ENCODE data around the gene NLRP1.

The NLRP1 gene

GRCh38 chr17:5558815-5559785 lies 25.2 kb downstream of the NLRP1 start:
- in situ Hi-C loops (cut with HindIII; ENCODE audit: low sequenced_read_pairs) = no loop called here

DNA sequence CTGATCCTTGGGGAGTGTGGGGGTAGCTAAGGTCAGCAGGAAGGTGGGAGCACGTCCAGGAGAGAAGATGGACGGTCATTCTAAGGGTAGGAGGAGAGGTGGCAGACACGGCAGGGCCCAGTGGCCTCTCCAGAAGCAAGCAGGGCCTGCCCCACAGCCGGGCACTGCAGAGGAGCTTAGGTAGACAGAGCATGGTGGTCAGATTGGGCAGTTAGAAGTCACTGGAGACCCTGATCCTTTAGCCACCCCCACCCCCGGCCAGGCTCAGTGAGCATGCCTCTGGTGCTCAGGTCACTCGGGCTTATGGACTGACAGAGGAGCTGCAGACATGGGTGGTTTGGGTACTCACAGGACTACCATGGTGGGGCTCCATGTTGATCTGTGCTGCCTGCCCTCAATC lies 26.3 kb downstream of the NLRP1 start:
- in situ Hi-C loops (cut with HindIII; ENCODE audit: low sequenced_read_pairs) = no loop called here

DNA sequence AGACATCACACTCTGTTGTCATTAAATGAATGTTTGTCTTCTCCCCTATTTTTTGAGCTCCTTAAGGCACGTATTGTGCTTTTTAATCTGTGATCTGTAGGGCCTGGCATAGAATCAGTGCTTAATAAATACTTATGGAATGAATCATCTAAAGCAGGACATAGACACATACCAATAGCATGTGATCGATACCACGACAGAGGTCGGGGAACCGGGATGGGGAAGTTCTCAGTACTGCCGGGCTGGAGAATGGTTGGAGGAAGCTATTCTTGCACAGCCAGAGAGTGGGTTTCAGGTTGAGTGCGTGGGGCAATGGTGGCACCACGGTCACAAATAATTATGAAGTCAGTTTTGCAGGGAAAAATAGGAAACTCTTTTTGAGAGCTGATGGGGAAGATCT lies 26.8 kb downstream of the NLRP1 start:
- in situ Hi-C loops (cut with HindIII; ENCODE audit: low sequenced_read_pairs) = no loop called here

GRCh38 chr17:5555254-5555653 lies 29.1 kb downstream of the NLRP1 start:
- in situ Hi-C loops (cut with HindIII; ENCODE audit: low sequenced_read_pairs) = no loop called here

GRCh38 chr17:5553479-5553878 lies 30.8 kb downstream of the NLRP1 start:
- in situ Hi-C loops (cut with HindIII; ENCODE audit: low sequenced_read_pairs) = no loop called here

DNA sequence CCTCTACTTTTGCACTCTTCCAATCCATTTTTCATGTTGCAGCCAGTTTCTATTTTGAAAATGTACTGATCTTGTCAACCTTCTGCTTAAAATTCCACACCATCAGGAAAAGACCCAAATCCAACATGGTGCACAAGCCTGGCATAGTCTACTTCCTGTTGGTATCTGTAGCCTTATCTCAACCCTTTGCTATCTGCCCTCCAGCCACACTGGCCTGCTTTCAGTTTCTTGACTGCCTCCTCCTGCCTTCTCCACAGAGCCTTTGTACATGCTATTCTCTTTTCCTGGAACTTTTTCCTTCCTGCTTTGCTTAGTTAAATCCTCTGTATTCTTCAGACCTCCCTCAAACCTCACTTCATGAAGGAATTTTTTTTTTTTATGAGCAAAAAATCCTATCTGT lies 31.5 kb downstream of the NLRP1 start:
- in situ Hi-C loops (cut with HindIII; ENCODE audit: low sequenced_read_pairs) = no loop called here

GRCh38 chr17:5545051-5545987 lies 39.0 kb downstream of the NLRP1 start:
- in situ Hi-C loops (cut with HindIII; ENCODE audit: low sequenced_read_pairs) = no loop called here

- in situ Hi-C loops (cut with HindIII; ENCODE audit: low sequenced_read_pairs) = no loop called here
Observed at GRCh38 chr17:5544115-5544514, 40.2 kb downstream of the NLRP1 start.

GRCh38 chr17:5541610-5542202 lies 42.6 kb downstream of the NLRP1 start:
- in situ Hi-C loops (cut with HindIII; ENCODE audit: low sequenced_read_pairs) = no loop called here

GRCh38 chr17:5540321-5540720 lies 44.0 kb downstream of the NLRP1 start:
- in situ Hi-C loops (cut with HindIII; ENCODE audit: low sequenced_read_pairs) = no loop called here

GRCh38 chr17:5539286-5539685 lies 45.0 kb downstream of the NLRP1 start:
- in situ Hi-C loops (cut with HindIII; ENCODE audit: low sequenced_read_pairs) = no loop called here

DNA sequence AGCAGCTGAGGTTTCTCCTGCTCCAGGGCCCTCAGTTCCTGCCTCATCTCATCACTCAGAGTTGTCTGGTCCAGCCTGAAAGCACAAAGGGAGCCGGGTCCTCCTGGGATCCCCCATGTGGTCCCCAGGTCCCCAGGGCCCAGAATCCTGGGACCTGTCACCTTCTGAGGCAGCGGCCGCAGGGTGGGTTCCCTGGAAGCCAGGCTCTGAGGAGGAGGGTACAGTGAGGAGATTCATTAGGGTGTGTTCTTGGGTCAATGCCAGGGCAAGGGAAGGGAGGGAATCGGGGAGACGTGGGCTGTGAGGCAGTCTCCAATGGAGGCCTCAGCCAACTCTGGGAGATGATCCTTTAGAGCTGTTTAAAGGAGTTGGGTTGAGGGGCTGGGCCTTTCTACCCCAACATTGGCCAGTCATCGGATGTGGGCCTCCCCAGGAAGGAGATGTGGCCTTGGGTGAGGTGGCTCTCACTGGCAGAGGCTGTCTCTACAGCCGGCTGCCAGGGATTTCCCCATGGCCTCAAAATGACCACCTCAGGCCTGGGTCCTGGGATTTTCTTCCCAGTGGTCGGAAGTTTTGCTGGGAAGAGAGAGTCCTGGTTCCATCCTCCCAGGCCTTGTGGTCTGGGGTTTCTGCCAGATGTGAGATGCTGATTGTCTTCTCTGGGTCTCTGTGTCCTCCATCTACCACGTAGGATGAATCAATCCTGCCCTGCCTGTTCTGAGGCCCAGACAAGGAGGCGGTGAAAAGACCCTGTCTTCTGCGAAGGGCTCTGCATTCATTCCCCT lies 47.3 kb downstream of the NLRP1 start:
- in situ Hi-C loops (cut with HindIII; ENCODE audit: low sequenced_read_pairs) = no loop called here

DNA sequence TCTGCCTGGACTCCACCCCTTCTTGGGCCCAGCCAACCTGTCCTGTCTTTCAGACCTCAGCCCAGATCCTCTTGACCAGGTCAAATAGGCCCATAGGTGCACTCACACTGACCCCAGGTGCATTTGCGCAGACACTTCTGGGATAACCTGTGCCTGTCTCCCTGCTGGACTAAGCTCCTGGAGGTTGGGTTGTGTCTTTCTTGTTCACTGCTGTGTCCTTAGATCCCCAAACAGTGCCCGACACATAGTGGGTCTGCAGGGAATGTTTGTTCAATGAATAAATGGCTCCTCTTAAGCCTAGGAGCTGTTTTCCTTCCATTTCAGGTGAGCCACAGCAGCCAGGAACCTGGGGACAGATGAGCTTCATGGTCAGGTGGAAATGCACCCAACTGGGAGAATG lies 48.9 kb downstream of the NLRP1 start:
- in situ Hi-C loops (cut with HindIII; ENCODE audit: low sequenced_read_pairs) = no loop called here

DNA sequence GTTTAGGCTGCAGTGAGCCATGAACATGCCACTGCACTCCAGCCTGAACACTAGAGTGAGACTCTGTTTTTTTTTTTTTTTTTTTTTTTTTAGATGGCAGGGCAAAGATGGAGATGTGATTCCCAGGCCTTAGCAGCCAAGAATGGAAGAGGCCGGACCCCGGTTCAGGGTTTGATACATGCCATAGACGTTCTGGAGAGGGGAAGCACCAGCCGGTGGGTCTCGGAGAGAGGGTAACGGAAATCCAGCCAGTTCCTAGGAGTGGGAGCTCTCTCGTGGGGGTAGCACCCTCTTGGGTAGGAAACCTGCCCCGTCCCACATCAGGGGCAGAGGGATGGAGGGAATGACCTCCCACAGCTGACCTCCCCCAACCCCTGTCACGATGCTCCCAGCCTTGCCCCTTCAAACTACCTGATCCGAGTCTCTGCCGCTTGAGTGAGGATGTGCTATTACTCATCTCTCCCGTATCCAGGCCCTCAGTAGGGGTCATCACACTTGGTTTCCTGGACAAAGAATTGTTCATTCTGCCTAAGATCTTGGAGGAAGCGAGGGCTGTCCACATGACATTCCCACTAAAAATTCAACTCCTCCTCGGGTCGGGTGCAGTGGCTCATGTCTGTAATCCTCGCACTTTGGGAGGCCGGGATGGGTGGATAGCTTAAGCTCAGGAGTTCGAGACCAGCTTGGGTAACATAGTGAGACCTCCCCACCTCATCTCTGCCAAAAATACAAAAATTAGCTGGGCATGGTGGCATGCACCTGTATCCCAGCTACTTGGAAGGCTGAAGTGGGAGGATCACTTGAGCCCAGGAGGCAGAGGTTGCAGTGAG lies 50.6 kb downstream of the NLRP1 start:
- in situ Hi-C loops (cut with HindIII; ENCODE audit: low sequenced_read_pairs) = no loop called here

GRCh38 chr17:5532581-5532980 lies 51.7 kb downstream of the NLRP1 start:
- in situ Hi-C loops (cut with HindIII; ENCODE audit: low sequenced_read_pairs) = no loop called here

- in situ Hi-C loops (cut with HindIII; ENCODE audit: low sequenced_read_pairs) = no loop called here
Observed at GRCh38 chr17:5531085-5531418, 53.3 kb downstream of the NLRP1 start.

GRCh38 chr17:5530265-5531084 lies 53.8 kb downstream of the NLRP1 start:
- in situ Hi-C loops (cut with HindIII; ENCODE audit: low sequenced_read_pairs) = no loop called here

- in situ Hi-C loops (cut with HindIII; ENCODE audit: low sequenced_read_pairs) = no loop called here
Observed at GRCh38 chr17:5527601-5528250, 56.6 kb downstream of the NLRP1 start.

Data from DLD1 (cell line).